Measurements from ENCODE around the gene VMO1.

The VMO1 gene

DNA sequence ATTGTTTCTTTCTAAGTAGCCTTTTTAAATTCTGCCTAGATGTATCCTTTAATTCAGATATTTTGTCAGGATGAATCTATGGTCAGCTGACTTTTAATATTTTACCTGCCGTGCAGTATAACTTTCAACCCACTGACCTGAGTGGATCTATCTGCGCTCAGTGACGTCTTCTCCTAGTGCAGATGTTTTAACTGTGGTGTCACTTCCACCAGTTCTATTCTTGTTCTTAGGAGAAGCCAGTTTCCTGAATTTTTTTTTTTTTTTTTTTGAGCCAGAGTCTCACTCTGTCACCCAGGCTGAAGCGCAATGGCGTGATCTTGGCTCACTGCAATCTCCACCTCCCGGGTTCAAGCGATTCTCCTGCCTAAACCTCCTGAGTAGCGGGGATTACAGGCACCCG, 19.4 kb downstream of the VMO1 start:
- TF ChIP-seq, protein P1, sequence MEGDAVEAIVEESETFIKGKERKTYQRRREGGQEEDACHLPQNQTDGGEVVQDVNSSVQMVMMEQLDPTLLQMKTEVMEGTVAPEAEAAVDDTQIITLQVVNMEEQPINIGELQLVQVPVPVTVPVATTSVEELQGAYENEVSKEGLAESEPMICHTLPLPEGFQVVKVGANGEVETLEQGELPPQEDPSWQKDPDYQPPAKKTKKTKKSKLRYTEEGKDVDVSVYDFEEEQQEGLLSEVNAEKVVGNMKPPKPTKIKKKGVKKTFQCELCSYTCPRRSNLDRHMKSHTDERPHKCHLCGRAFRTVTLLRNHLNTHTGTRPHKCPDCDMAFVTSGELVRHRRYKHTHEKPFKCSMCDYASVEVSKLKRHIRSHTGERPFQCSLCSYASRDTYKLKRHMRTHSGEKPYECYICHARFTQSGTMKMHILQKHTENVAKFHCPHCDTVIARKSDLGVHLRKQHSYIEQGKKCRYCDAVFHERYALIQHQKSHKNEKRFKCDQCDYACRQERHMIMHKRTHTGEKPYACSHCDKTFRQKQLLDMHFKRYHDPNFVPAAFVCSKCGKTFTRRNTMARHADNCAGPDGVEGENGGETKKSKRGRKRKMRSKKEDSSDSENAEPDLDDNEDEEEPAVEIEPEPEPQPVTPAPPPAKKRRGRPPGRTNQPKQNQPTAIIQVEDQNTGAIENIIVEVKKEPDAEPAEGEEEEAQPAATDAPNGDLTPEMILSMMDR (IDR thresholded peaks at IDR 0.05; ENCODE audit: borderline replicate concordance, control extremely low read depth, extremely low read depth, insufficient read depth, missing control alignments), result no peak
- DNase-seq (ENCODE audit: low spot score), result no peak
- in situ Hi-C loops (cut with MboI; ENCODE audit: low sequenced_read_pairs, unreplicated experiment), result no loop called here

DNA sequence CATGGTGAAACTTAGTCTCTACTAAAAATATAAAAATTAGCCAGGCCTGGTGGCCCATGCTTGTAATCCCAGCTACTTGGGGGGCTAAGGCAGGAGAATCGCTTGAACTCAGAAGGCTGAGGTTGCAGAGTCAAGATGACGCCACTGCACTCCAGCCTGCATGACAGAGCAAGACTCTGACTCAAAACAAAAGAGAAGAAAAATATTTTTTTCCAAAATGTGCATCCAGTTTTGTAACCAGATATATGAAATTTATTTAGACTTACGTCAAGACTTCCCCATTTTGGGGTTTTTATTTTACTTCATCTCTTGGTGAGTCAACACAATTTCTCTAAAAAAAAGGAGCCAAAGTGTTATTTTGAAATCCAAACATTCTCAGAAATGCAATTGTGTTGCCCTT, 20.0 kb downstream of the VMO1 start:
- in situ Hi-C loops (cut with MboI; ENCODE audit: low sequenced_read_pairs, unreplicated experiment), result no loop called here
- TF ChIP-seq, protein P1 (IDR thresholded peaks at IDR 0.05; ENCODE audit: borderline replicate concordance, control extremely low read depth, extremely low read depth, insufficient read depth, missing control alignments), result no peak
- DNase-seq (ENCODE audit: low spot score), result no peak

DNA sequence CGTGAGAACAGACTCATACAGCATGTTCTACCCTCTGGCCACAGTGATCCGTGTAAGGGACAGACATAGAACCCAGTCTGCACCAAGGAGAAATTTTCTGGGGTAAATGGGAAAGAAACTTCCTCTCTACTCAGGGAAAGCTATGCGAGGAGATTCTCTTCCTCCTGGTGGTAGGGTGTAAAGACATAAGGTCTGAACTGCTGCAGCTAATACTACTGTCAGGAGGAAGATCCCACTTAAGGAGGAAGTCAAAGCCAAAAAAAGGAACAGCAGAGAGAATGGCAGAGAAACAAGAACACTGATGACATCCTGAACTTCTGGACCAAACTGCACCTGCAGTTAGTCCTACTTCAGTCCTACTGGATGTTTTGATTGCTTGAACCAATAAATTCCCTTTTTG, 21.6 kb downstream of the VMO1 start:
- in situ Hi-C loops (cut with MboI; ENCODE audit: low sequenced_read_pairs, unreplicated experiment), result no loop called here
- DNase-seq (ENCODE audit: low spot score), result no peak
- TF ChIP-seq, protein P1 (IDR thresholded peaks at IDR 0.05; ENCODE audit: borderline replicate concordance, control extremely low read depth, extremely low read depth, insufficient read depth, missing control alignments), result no peak

DNA sequence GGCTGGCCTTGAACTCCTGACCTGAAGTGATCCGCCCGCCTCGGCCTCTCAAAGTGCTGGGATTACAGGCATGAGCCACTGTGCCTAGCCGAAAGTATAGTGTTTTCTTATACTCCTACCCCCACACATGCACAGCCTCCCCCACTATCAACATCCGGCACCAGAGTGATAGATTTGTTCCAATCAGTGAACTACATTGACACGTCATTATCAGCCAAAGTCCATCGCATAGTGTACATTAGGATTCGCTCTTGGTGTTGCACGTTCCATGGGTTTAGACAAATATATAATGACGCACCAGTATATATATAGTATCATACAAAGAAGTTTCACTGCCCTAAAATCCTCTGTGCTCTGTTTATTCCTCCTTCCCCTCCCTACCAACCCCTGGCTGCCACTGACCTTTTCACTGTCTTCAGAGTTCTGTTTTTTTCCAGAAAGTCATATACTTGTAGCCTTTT, 26.4 kb downstream of the VMO1 start:
- no peak for DNase-seq (ENCODE audit: low spot score)
- TF ChIP-seq, protein P1 (IDR thresholded peaks at IDR 0.05; ENCODE audit: borderline replicate concordance, control extremely low read depth, extremely low read depth, insufficient read depth, missing control alignments), result no peak
- in situ Hi-C loops (cut with MboI; ENCODE audit: low sequenced_read_pairs, unreplicated experiment), result no loop called here

DNA sequence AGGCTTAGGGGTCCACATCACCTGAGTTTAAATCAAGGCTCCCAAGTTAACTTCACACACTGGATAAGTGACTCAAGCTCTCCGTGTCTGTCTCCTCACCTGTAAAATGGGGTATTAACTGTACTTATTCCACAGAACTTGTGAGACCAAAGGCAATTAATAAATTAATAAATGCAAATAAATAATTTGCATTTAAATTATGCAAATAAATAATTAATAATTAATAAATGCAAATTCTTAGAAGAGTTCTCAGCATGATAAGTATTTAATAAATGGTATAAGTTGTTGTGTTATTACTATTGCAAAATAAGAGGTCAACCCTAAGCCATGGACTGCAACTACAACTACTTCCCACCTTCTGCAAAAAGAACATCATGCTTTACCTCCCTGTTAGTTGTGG, 32.8 kb downstream of the VMO1 start:
- TF ChIP-seq, protein P1 (IDR thresholded peaks at IDR 0.05; ENCODE audit: borderline replicate concordance, control extremely low read depth, extremely low read depth, insufficient read depth, missing control alignments), result no peak
- in situ Hi-C loops (cut with MboI; ENCODE audit: low sequenced_read_pairs, unreplicated experiment), result no loop called here
- DNase-seq (ENCODE audit: low spot score), result no peak

DNA sequence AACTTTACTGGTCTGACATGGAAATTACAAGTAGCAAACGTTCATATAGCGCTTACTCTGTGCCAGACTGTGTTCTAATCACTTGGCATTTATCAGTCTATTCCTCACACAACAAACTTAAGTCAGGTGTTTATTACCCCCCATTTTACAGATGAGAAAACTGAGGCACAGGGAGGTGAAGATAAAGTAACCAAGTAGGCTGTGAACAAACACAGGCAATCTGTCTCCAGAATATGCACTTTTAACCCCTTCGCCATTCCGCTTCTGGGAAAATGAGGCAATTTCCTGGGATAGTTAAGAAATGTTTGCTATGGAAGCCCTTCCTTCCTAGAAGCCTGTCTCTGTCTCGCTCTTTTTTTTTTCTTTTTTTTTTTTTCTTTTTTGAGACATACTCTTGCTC, 34.2 kb downstream of the VMO1 start:
- in situ Hi-C loops (cut with MboI; ENCODE audit: low sequenced_read_pairs, unreplicated experiment), result no loop called here
- TF ChIP-seq, protein P1 (IDR thresholded peaks at IDR 0.05; ENCODE audit: borderline replicate concordance, control extremely low read depth, extremely low read depth, insufficient read depth, missing control alignments), result no peak
- DNase-seq (ENCODE audit: low spot score), result no peak

DNA sequence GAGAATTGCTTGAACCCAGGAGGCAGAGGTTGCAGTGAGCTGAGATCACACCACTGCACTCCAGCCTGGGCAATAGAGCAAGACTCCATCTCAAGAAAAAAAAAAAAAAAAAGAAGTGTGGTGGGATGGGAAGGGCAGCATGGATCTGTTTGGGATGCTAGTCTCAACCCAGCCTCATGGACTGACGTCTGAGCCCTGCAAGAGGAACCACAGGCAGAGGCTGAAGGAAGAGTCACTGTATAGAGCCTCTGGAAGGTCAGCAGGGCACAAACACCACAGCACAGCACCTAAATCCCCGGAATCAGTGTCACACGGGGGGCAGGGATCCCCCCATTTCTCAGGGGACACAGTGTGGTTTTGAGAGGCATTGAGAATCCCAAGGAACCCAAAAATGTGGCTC, 35.6 kb downstream of the VMO1 start:
- TF ChIP-seq, protein P1 (IDR thresholded peaks at IDR 0.05; ENCODE audit: borderline replicate concordance, control extremely low read depth, extremely low read depth, insufficient read depth, missing control alignments), result no peak
- DNase-seq (ENCODE audit: low spot score), result no peak
- in situ Hi-C loops (cut with MboI; ENCODE audit: low sequenced_read_pairs, unreplicated experiment), result no loop called here
